HTR-8/SVneo (cell line): ENCODE data around the gene FCGBP.
"Not testable (repeated sequence)": the region's sequence is repeated elsewhere in the genome, so short reads cannot be mapped to it uniquely, and the experiment has no call there.

ENCODE experiments used
- DNase-seq: peaks from one replicate; pipeline ENCODE4 v3.0.0; 2011; ENCODE audit warnings: low spot score, mixed read lengths; ENCODE audit not compliant: insufficient read length
- FAIRE-seq: peaks from 2 replicates; lab custom pipeline; 2011; peaks lifted over from hg19 to GRCh38; lab: Jason Lieb, UNC

FCGBP gene

GRCh38 chr19:39923862-39924261, 10.6 kb downstream of the FCGBP start:
- DNase-seq (no peak), FAIRE-seq (no peak)

DNA sequence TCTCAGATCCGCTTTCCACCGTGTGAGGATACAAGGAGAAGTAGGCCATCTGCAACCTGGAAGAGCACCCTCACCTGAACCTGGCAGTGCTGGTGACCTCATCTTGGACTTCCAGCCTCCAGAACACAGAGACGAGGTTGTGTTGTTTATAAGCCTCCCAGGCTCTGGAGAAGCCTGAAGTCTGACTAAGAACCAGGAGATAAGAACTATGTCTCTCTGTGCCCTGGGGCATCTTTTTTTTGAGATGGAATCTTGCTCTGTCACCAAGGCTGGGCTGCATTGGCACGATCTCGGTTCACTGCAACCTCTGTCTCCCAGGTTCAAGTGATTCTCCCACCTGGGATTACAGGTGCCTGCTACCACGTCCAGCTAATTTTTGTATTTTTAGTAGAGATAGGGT, 14.5 kb downstream of the FCGBP start:
- FAIRE-seq, result no peak
- DNase-seq, result no peak

- no peak for FAIRE-seq
- DNase-seq, result no peak
Observed at GRCh38 chr19:39918183-39918651, 16.2 kb downstream of the FCGBP start.

DNA sequence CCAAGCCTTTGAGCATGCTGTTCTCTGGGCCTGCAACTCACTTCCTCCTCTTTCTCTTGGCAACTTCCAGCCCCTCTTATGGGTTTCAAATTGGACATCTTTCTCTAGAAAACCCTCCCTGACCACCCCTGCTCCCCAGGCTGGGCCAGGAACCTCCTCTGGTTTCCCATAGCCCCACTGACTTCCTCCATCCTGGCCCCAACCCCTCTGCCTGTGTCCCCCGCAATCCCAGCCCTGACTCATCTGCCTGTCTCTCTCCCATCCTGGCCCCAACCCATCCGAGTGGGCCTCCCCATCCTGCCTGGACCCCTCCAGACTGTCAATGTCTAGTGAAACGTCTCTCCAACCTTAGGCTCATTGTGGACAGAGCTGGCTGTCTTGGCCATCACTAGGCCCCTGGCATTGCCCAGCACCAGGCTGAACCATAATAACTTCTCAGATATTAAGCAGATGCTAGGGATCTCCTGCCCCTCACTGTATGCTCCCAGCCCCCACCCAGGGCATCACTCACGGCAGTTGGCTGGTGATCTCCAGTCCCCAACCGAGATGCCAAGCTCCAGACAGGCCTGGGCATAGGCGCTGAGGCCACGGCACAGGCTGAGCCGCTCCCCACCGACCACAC, 16.8 kb downstream of the FCGBP start:
- no peak for FAIRE-seq
- no peak for DNase-seq

GRCh38 chr19:39916851-39917396, 17.5 kb downstream of the FCGBP start:
- FAIRE-seq, result no peak

GRCh38 chr19:39916236-39916635, 18.2 kb downstream of the FCGBP start:
- DNase-seq, result no peak
- no peak for FAIRE-seq

More at GRCh38 chr19:39916851-39917396, 17.5 kb downstream of the FCGBP start:
- no peak for DNase-seq

DNA sequence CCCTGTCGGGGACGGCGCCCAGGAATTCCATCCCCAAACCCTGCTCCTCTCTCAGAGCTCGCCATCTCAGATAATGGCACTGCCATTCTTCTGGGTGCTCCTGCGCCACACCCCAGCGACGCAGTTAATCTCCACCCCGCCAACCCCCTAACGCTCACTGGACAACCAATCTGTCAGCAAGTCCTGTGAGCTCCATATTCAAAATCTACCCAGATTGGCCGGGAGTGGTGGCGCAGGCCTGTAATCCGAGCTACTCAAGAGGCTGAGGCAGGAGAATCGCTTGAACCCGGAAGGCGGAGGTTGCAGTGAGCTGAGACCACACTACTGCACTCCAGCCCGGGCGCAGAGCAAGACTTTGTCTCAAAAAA, 18.6 kb downstream of the FCGBP start:
- FAIRE-seq, result no peak
- DNase-seq, result no peak

DNA sequence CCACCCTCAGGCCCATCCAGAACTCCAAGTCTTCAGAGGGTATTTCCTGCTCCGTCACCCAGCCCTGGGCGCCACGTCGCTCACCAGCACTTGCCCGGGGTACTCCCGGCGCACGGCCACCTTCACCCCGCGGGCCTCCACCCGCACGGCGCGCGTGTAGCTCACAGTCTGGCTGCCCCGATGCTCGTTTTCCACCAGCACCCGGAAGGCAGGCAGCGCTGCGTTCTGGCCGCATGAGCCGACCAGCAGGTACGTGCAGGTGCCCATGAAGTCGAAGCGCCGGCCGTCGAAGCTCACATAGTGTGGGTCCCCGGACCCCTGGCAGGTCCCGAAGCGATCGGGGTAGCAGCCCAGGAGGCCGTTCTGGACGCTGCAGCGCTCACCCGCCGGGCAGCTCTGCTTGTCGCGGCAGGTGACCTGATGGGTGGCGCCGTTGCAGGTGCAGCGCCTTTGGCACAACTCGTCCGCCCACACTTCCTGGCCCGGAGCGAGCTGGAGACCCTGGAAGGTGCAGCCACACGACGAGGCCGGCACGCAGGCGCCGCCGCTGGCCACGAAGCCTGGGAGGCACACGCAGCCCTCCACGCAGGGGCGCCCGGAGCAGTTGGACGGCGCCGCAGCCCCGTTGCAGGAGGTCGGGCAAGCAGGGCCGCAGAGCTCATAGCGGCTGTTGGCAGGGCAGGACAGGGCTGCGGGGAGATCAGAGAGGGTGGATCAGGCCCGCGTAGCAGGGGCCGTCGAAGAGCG, 19.2 kb downstream of the FCGBP start:
- no peak for DNase-seq
- no peak for FAIRE-seq

DNA sequence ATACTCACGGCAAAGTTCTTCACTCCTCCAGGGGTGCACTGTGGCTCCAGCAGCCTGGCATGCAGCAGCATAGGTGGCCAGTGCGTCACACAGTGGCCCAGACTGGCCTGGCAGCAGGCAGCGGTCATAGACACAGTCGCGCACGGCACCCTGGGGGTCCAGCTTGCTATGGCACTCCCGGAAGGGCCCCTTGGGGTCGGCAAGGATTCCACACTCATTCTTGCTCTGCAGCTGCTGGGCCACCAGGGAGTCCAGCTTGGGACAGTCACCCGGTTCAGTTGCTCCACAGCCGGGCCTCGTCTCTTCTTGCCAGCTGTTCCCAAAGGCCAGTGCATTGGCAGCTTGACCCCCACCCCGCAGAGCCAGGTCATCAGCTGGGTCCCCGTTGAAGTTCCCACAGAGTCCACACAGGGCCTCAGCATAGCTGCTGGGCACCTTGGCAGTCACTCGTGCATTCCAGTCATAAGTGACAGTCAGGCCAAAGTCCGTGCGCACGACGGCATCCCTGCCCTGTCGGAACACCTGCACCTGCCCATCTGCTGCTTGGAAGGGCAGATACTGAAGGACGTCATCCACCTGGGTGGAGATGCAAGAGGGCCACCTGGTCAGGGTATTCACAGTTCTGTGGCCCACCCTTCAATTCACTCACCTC, 20.6 kb downstream of the FCGBP start:
- DNase-seq, result no peak
- no peak for FAIRE-seq

- no peak for DNase-seq
- FAIRE-seq, result no peak
Observed at GRCh38 chr19:39908803-39909202, 25.6 kb downstream of the FCGBP start.

- DNase-seq (no peak), FAIRE-seq (no peak)
Observed at GRCh38 chr19:39906820-39907611, 27.4 kb downstream of the FCGBP start.

DNA sequence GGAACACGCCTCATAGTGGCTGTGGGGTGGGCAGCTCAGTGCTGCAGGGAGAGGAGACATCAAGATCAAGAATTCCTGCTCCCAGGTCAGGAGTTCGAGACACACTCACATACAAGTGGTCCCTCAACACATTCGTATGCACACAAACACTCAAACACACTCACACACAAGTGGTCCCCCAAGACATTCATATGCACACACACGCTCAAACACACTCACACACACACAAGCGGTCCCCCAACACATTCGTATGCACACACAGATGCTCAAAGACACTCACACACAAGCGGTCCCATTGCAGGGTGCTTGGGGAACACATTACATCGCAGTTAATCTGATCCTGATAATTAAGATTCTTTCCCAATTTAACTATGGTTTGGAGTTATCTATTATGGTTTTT, 28.2 kb downstream of the FCGBP start:
- FAIRE-seq (no peak), DNase-seq (no peak)

DNA sequence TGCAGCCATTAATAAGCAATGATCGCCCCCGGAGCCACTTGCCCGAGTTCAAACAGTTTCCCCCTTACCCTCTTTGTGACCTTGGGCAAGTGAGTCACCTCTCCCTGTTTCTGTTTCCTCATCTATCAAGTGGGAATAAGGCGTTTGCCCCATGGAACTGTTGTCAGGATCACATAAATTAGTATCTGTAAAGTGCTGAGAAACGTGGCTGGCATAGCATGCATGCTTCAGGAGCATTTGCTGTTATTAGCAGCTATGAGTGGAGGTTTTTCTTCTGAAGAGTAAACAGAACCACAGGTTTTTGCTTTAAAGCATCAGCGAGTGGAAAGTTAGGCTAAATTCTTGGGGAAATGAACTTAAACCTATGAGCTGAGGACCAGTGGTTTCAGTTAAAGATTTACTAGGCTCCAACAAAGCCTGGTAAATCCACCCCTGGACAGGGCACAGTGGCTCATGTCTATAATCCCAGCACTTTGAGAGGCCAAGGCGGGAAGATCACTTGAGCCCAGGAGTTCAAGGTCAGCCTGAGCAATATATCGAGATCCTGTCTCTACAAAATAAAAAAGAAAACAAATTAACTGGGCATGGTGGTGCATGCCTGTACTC, 30.8 kb downstream of the FCGBP start:
- not testable (repeated sequence) for DNase-seq, FAIRE-seq

GRCh38 chr19:39902326-39902725, 32.1 kb downstream of the FCGBP start:
- not testable (repeated sequence) for FAIRE-seq, DNase-seq

GRCh38 chr19:39901681-39902080, 32.8 kb downstream of the FCGBP start:
- not testable (repeated sequence) for FAIRE-seq, DNase-seq

- not testable (repeated sequence) for FAIRE-seq, DNase-seq
Observed at GRCh38 chr19:39898858-39899257, 35.6 kb downstream of the FCGBP start.

- not testable (repeated sequence) for FAIRE-seq
- peak; percentile 47 for DNase-seq
Observed at GRCh38 chr19:39897511-39898245, 36.8 kb downstream of the FCGBP start.

- FAIRE-seq, DNase-seq: not testable (repeated sequence)
Observed at GRCh38 chr19:39895096-39895495, 39.3 kb downstream of the FCGBP start.

GRCh38 chr19:39894236-39894606, 40.2 kb downstream of the FCGBP start:
- not testable (repeated sequence) for DNase-seq, FAIRE-seq
